NCI-H510A treated with DMSO at 0.1 percent for 48 hours (cell line): ENCODE measurements around the gene CEP85L.

Experiments used
- DNase-seq: peaks from one replicate; lab custom pipeline; 2025; lab: John Stamatoyannopoulos, UW

Gene CEP85L

DNA sequence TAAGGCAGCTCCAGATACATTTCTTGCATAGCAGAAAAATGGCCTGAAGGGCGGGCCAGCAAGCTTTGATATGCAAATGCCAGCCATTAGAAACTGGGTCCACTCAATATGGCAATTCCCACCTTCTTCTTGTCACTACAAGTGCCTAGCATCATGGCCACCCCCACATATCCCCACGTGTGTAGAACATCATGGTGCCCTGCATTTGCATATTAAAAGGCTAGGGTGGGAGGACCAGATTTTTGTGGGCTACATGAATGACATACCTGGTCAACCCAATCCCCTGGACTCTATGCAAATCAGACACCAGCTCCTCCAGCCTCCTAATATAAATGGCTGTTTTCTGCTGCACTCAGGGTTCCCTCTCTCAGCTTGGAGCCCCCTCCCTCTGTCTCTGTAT is 71.6 kb downstream of the CEP85L start:
- DNase-seq = no peak

- no peak for DNase-seq
Observed at GRCh38 chr6:118578617-118579016, 72.8 kb downstream of the CEP85L start.

DNA sequence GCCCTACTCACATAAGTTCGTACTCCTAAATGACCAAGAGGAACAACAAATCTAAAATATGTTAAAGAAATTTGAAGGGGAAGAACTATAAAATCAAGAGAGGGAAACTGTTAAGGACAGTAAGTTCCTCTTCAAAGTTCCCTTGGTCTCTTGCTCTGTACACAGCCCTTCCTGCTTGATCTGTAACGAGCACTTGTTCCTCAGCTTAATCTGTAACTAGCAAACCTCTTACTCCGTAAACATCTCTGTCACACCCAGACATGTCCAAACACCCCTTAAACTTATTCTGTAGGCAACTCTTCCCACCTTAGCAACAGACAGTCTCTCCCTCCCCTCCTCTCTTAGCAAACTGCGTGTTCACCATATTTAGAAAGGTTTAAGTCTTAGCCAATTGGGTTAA is 73.4 kb downstream of the CEP85L start:
- no peak for DNase-seq

DNA sequence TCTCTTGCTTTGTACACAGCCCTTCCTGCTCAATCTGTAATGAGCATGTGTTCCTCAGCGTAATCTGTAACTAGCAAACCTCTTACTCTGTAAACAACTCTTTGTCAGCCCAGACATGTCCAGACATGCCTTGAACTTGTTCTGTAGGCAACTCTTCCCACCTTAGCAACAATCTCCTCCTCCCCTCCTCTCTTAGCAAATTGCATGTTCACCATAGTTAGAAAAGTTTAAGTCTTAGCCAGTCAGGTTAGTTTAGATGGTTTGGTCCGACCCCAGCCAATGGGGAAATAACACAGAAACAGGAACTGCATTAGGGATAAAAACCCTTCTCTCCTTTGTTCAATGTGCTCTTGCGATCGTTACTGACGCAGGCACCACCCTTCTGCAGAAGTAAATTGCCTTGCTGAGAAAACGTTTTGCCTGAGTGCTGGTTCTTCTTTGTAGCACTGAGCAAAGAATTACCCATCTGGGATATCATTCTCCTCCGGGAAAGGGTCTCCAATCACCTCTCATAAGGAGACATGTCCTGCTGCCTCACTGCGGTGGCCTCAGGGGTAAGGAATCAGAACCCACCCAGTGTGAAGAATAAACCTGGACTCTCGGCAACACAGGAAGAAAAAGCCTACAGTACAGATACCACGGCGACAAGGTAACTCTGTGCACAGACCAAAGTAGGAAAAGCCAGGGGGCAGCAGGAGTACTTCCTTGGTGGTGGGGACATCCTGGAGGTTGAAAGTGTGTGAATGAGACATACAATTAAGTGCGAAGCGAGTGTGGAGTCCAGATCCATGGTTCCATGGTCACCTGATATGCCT is 77.1 kb downstream of the CEP85L start:
- DNase-seq = no peak

GRCh38 chr6:118571121-118571520 is 80.3 kb downstream of the CEP85L start:
- DNase-seq = no peak

DNA sequence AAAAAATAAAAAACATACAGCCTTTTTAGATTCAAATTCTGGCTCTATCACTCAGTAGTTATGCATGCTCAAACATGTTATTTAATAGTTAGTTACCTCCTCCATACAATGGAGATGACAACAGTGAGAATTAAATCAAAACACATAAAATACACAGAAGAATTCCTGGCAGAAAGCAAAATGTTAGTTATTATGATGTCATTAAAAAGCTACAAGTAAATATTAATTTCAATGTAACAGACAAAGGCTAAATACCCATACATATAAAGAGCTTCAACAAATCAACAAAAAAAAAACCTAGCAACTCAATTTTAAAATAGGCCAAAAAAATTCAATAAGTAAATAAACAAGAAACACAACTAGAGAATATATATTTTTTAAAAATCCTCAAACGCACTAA is 81.9 kb downstream of the CEP85L start:
- no peak for DNase-seq

DNA sequence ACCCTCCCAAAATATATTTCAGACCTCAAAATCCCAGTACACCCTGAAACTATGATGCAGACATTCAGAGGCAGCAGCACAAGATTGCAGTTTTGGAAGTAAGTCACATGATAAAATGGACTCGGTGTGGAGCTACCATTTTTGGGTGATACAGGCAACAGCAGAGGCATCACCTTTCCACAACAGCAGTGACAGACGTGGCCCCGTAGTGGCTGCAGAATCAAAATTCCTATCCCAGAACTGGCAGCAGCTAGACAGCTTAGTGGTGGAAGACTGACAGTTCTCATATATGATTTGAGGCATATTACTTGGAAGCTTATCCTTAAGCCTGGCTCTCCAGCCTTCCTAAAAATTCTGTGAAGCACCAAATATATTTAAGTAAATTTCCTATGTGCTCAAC is 83.4 kb downstream of the CEP85L start:
- DNase-seq = no peak

DNA sequence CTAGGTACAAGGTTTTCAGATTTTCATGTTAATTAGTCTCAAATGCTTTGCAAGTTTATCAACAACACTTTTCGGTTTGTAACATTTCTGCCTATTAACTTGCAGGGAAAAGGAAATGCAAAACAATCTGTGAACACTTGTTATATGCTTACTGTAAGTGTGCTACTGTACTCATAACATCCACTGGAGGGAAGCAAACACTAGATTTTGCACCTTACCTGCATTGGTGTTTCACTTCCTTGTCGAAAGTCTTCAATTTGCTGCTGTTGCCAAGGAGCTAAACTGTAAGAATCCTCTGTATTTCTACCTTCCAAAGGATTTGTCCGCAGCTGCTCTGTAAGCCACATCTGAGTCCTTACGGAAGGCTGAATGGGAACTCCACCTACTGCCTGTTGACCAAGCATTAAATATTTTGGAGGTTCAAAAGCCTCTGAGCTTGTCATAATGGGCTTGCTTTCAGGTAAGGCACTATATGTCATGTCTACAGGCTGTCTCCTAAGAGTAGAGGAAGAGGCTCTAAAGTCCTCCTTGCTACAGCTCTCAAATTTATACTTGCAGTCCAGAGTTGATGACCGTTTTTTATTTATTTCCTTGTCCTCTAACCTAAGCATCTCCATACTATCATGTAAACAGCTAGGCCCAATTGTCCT is 86.0 kb downstream of the CEP85L start:
- DNase-seq = peak; percentile 29

DNA sequence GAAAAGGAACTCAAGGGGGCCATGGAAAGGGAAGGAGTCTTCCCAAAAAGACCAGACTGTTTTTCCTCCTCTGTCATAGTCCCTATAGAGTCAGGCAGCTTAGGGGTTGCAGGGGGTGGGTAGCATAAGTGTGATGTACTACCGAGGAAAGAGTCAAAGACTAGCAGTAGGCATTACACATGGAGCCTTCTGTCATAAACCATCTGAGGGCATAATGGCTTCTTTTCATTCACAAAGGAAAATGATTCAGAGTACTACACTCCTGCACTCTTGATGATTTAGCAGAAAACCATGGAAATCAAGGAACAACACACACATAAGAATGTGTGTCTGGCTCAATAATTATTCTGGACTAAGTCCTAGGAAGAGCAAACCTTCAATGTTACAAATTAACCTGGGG is 88.4 kb downstream of the CEP85L start:
- no peak for DNase-seq

- no peak for DNase-seq
Observed at GRCh38 chr6:118562248-118562647, 89.1 kb downstream of the CEP85L start.

GRCh38 chr6:118559659-118560058 is 91.7 kb downstream of the CEP85L start:
- DNase-seq = no peak

DNA sequence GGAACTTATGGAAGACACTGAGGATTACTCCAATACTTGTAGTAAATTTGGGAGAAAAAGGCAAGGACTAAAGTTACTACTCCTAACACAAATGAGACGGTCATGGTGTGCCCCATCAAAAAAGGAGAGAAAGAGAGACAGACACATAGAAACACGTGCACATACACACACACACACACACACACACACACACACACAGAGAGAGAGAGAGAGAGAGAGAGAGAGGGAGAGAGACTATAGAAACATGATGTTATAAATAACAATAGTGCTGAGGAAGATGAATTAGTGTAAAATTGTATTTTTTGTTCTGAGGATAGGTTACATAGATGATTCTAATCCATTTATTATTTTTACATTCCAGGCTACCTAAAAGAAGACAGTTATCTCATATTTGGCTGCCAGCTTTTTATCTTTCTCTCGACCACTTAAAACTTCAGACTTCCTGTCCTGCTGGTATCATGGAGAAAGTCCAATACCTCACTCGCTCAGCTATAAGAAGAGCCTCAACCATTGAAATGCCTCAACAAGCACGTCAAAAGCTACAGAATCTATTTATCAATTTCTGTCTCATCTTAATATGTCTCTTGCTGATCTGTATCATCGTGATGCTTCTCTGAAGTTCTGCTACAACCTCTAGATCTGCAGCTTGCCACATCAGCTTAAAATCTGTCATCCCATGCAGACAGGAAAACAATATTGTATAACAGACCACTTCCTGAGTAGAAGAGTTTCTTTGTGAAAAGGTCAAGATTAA is 92.8 kb downstream of the CEP85L start:
- DNase-seq = no peak

GRCh38 chr6:118554698-118555097 is 96.7 kb downstream of the CEP85L start:
- DNase-seq = no peak

- no peak for DNase-seq
Observed at GRCh38 chr6:118553132-118553531, 98.3 kb downstream of the CEP85L start.

DNA sequence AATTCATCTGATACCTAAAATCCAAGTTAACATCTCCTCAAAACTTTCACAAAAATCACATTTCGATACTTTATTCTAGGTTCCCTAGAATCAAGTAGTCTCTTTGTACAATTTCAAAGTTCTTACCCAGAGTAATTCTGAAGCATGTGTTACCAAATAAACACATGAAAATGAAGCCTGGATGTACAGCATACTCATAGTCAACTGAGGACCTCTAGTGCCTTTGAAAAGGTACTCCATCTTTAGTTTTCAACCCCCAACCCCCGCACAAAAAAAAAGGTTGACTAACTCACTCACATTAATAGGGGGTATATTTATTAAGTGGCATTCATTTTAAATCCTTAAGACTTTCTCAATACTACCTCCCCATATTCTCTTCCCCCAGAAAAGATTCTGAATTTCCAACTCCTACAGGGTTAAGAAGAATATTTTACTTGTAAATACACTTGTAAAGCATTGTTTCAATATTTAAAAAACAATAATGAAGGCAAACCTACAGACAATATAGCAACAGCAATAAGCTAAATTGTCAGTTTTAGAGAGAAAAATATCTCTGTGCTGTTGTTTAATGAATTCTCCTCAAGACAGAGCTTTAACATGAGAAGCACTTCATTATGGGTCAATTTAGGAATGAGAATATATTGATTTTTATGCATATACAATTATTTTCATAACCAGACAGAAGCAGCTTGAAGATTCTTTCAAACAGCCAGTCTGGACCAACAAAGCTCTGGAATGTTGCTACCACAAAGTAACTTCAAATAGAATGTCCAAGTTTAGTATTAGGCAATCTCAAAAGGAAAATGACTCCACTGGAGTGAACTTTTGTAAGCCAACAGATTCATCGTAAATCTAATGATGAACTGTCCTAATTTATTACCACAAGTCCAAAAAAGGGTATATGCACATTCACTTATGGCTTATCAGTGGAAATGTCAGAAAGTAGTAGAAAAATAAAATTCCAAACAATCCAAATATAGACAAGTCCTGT is 100.0 kb downstream of the CEP85L start:
- DNase-seq = peak; percentile 49

DNA sequence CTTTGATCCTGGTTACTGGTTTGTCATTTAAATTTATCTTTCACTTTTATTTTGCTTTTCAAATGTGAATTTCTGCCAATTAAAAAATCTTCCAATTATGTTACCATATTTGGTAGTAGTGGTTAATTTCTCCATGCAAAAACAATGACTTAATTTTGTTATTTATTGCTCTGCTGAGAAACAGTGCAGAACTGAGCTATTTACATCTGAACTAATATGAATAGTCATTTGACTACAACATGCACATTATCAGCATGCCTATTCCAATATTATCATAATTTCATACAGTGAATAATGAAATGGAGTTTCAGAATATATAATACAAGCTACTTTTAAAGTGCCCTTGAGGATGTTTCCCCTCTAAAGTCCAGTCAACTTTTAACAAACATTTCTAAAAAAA is 102.8 kb downstream of the CEP85L start:
- no peak for DNase-seq

- no peak for DNase-seq
Observed at GRCh38 chr6:118548136-118548535, 103.3 kb downstream of the CEP85L start, which contains the start of gene PLN. PLN (plus strand) TSS chr6:118548296; CDS start chr6:118558922, 10,626 bp downstream.

DNA sequence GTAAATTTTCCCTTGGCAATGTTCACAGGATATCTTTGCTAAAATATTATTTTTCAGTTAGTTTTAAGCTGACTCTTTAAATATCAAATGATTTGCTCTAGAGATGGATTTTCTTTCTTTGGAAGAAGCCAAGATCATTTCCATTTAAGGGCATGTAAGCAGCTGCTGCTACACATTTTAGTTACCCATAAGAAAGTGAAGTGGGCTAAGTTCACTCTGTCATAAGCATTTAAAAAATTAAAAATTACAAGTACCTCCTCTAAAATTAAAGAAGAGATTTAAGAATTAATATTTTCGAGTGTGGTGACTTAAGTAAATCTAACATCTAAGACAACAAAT is 104.5 kb downstream of the CEP85L start:
- DNase-seq = no peak

- no peak for DNase-seq
Observed at GRCh38 chr6:118546164-118546879, 105.1 kb downstream of the CEP85L start.

GRCh38 chr6:118544105-118544504 is 107.3 kb downstream of the CEP85L start:
- no peak for DNase-seq
